Suprapubic skin (tissue), 3 donors: ENCODE data around the gene KAT5.
"Not testable (repeated sequence)": the region's sequence is repeated elsewhere in the genome, so short reads cannot be mapped to it uniquely, and the experiment has no call there.

Source experiments
- POLR2A ChIP-seq, 2 donors: fragments of 450-650 bp; IDR thresholded peaks; one replicate each; pipeline ENCODE4 v1.6.1; 2017; ENCODE audit warnings: antibody characterized with exemption in 2 of 2, mild to moderate bottlenecking in 2 of 2, moderate library complexity in 2 of 2
- TF ChIP-seq, protein P1 (sequence below), 2 donors: fragments of 200-600 bp in 1 of 2; fragments of 450-650 bp in 1 of 2; sonication (generic) in 1 of 2; IDR thresholded peaks; one replicate each; pipeline ENCODE4 v1.5.1; 2016 to 2019; ENCODE audit warnings: antibody characterized with exemption in 2 of 2, mild to moderate bottlenecking in 1 of 2, moderate library complexity in 1 of 2

- TF ChIP-seq, protein P1, sequence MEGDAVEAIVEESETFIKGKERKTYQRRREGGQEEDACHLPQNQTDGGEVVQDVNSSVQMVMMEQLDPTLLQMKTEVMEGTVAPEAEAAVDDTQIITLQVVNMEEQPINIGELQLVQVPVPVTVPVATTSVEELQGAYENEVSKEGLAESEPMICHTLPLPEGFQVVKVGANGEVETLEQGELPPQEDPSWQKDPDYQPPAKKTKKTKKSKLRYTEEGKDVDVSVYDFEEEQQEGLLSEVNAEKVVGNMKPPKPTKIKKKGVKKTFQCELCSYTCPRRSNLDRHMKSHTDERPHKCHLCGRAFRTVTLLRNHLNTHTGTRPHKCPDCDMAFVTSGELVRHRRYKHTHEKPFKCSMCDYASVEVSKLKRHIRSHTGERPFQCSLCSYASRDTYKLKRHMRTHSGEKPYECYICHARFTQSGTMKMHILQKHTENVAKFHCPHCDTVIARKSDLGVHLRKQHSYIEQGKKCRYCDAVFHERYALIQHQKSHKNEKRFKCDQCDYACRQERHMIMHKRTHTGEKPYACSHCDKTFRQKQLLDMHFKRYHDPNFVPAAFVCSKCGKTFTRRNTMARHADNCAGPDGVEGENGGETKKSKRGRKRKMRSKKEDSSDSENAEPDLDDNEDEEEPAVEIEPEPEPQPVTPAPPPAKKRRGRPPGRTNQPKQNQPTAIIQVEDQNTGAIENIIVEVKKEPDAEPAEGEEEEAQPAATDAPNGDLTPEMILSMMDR (IDR thresholded peaks at IDR 0.05), result not testable (repeated sequence)
- TF ChIP-seq POLR2A (IDR thresholded peaks at IDR 0.05), result not testable (repeated sequence)
Observed at GRCh38 chr11:65691847-65692246, 20.2 kb upstream of the KAT5 start.
